Pulmonary artery endothelial cell (primary cell): ENCODE measurements around the gene MGAT2. TPM values are rescaled to one million over a fixed set of nuclear protein-coding genes. Genes with fewer than 3 reads are reported as not detected.
"Not testable (repeated sequence)": the region's sequence is repeated elsewhere in the genome, so short reads cannot be mapped to it uniquely, and the experiment has no call there.

Experiments used
- DNase-seq: peaks from one replicate; pipeline ENCODE4 v3.0.0-alpha.2; 2011; ENCODE audit warnings: low read depth, low spot score
- total RNA-seq: library from RNA; depleted of rRNA; stranded (reverse); fragments of >200 nt; gene quantifications from 2 replicates; pipeline ENCODE4 v1.2.3, GENCODE V29; 2014

The MGAT2 gene
- total RNA-seq, 1 donor from 2014 or later = 105 TPM

DNA sequence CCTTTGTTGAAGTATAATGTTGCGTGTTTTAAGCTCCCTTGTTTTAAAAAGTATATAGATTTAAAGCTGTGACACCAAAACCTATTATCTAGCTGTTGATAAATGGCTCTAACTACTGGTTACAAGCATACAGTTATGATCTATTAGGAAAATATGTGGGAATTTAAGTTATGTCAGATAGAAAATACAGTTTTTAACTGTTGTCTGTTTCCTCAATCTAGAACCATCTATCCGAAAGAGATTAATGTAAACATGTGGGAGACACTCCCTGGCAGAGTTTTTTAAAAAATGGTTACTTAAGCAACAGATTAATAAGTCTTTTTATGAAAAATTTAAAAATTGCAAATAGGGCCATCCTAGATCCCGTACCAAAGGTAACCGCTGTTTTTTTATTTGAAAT lies 8.3 kb upstream of the MGAT2 start:
- DNase-seq = no peak

DNA sequence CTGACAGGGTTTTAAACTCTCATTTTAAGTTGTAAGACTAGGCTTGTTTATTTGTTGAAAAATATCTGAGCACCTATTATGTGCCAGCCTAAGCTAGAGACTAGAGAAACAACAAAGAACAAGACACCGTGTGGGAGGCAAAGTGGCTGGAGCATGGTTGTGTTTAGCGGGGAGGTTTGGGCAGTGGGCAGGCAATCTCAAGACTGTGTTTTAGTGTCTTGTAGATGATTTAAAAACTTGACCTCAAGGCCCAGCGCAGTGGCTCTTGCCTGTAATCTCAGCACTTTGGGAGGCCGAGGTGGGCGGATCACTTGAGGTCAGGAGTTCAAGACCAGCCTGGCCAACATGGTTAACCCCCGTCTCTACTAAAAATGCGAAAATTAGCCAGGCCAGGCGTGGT lies 7.9 kb upstream of the MGAT2 start:
- DNase-seq = no peak

DNA sequence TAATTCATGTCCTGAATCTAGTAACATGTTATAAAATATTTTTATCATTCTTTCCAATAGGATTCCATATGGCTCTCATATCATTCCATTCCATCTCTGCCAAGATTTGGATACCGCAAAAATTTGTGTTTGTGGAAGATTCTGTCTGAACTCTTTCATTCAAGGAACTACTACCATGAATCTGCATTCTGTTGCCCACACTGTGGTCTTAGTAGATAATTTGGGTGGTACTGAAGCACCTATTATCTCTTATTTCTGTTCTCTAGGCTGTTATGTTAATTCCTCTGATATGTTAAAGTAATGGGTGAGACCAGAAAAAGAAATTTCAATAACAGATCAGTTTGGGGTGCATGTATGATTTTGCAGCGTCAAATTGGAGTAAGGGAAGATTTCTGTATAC lies 6.4 kb upstream of the MGAT2 start:
- no peak for DNase-seq

DNA sequence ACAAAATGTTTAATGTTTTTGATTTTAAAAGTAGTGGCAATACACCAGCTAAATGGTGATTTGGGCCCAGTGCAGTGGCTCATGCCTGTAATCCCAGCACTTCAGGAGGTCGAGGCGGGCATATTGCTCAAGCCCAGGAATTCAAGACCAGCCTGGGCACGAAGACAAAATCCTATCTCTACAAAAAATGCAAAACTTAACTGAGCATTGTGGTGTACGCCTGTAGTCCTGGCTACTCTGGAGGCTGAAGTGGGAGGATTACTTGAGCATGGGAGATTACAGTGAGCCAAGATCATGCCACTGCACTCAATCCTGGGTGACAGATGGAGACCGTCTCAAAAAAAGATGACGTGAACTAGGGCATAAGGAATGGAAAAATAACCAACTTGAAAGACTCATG lies 4.8 kb upstream of the MGAT2 start:
- DNase-seq = no peak

DNA sequence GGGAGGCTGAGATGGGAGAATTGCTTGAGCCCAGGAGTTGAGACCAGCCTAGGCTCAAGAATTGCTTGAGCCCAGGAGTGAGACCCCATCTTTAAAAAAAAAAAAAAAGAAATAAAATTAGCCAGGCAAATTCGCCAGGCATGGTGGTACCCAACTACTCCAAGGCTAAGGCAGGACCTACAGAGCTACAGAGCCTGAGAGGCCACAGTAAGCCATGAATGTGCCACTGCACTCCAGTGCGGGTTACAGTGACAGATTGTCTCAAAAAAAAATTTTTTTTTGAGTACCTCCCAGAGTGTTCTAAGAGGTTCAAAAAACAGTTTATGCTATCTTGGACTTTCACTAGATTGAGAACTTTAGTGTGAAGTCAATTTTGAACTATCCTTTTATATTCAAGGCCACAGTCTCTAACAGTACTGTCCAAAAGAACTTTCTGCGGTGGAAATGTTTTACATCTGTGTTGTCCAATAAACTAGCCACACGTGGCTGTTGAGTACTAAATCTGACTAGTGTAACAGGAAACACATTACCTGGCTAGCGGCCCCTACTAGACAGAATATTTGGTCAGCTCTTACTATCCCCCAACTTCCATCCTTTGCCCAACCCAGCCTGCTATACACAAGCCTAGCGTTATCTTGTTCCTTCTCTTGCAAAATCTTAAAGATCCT lies 2.6 kb upstream of the MGAT2 start:
- DNase-seq = no peak

DNA sequence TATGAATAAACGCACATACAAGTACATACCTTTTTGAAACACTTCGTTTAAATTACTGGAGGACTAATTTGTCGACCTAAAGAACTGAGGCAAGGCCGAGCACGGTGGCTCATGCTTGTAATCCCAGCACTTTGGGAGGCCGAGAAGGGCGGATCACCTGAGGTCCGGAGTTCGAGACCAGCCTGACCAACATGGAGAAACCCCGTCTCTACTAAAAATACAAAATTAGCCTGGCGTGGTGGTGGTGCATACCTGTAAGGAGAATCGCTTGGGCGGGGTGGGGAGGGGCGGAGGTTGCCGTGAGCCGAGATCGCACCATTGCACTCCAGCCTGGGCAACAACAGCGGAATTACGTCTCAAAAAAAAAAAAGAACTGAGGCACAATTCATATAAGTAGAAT lies 1.3 kb upstream of the MGAT2 start:
- DNase-seq = not testable (repeated sequence)

DNA sequence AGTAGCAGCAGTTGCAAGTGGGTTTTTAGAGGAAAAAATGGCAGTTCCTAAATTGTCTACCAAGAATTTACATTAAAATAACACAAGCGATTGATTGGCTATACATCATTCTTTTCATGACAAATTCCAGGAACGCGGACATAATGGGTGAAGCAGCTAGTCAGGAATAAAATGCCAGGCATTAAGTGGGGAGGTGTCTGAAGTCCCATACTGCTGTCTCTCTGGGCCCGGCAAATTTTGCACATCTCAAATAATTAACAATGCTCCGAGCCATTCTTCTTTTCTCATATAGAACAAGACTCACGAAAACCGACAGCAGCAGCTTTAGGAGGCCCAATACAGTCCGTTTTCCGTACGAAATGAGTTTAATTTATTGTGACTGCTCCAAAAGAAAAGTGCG lies 869 bp upstream of the MGAT2 start:
- DNase-seq = no peak

DNA sequence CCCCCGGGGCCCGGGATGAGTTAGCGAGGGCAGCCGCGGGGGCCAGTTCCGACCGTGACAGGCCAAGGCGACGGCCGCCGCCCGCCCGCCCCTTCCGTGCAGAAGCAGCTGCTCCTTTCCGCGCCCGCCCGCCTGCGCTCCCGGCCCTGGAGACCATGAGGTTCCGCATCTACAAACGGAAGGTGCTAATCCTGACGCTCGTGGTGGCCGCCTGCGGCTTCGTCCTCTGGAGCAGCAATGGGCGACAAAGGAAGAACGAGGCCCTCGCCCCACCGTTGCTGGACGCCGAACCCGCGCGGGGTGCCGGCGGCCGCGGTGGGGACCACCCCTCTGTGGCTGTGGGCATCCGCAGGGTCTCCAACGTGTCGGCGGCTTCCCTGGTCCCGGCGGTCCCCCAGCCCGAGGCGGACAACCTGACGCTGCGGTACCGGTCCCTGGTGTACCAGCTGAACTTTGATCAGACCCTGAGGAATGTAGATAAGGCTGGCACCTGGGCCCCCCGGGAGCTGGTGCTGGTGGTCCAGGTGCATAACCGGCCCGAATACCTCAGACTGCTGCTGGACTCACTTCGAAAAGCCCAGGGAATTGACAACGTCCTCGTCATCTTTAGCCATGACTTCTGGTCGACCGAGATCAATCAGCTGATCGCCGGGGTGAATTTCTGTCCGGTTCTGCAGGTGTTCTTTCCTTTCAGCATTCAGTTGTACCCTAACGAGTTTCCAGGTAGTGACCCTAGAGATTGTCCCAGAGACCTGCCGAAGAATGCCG lies 699 bp downstream of the MGAT2 start:
- peak; percentile 26 for DNase-seq

DNA sequence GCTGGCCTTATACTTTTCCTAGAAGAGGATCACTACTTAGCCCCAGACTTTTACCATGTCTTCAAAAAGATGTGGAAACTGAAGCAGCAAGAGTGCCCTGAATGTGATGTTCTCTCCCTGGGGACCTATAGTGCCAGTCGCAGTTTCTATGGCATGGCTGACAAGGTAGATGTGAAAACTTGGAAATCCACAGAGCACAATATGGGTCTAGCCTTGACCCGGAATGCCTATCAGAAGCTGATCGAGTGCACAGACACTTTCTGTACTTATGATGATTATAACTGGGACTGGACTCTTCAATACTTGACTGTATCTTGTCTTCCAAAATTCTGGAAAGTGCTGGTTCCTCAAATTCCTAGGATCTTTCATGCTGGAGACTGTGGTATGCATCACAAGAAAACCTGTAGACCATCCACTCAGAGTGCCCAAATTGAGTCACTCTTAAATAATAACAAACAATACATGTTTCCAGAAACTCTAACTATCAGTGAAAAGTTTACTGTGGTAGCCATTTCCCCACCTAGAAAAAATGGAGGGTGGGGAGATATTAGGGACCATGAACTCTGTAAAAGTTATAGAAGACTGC lies 1.5 kb downstream of the MGAT2 start:
- DNase-seq = no peak

DNA sequence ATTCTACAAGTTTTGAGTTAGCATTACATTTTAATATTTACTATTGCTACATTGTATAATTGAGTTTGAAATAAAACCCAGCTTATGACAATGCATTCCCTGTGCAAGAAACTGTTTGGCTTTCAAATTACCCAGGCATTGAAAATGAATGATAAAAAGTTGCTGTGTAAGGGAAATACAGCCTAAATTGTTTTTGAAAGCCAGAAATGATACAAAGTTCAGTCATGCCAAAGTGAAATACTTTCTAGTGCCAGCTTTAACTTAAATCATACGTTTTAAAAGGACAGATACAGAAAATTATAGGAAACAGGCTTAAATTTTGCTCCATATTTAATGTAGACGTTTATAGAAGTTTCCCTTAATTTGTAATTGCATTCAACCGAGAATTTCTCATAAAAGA lies 2.8 kb downstream of the MGAT2 start:
- no peak for DNase-seq

DNA sequence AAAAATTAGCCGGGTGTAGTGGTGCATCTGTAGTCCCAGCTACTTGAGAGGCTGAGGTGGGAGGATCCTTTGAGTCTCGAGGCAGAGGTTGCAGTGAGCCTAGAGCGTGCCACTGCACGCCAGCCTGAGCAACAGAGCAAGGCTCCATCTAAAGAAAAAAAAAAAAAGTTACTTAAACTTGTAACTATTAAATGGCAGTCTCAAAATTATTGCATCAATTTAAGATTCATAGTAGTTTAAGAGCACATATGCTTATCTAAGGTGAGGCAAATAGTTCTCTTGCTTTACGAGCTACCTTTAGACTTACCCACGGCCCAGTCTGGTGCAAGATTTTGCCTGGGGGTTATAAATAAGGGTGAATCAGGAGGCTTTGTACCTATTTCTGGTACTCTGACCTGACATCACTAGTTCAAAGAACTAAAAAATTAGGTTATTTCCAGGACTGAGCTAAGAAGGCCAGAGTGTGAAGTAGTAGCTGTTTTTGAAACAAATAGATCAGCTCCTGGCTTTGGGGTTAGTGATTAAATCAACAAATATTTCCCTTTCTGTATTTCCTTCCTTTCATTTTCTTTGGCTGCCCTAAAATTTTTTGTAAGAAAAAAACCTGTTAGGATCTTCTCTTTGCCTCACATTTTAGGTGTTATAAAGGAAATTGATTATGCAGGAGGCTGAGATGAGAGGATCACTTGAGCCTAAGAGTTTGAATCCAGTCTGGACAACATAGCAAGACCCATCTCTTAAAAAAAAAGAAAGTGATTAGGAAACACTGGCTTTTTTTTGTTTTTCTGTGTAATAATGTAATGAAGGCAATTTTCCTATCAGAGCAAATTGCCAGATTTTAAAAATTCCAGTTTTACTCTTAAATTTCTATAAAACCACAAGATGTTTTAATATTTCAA lies 3.6 kb downstream of the MGAT2 start:
- DNase-seq = peak; percentile 5

DNA sequence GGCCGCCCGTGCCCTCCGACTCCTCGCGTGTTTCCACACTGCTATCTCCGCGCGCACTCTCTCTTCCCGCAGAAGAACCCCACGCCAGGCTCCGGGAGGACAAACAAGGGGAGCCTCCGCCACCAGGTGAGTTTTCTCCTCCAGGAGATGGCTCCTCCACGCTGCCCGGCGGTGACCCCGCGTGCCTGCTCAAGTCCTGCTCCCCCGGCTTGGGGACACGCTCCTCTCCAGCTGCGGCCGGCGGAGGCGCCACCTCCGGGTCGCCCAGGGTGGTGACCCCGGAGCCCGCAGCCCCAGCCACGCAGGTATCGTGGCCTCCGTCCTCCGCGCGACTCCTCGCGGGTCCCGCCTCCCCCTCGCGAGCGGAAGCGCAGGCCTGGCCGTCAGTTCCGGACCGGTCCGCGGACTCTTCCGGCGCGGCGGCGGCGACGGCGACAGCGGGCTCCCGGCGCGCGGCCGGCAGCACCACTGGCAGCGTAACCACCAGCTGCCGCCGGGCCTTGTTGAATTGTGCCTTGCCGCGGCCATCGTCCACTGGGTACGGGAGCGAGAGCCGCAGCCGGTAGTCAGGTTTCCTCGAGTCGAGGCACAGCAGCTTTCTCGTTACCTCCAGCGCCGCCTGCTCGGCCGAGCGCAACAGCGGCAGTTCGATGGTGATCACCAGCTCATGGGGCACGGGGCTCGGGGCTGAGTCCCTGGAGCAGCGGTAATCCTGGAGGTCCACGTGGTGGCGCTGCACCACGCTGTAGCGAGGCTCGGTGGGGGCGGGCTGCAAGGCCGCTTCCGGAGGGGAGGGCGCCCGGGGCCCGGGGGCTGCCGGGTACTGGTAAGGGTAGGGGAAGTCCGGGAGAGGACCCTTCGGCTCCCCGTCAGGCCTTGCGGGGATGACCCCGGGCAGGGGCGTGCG lies 13.3 kb downstream of the MGAT2 start:
- peak; percentile 89 for DNase-seq

DNA sequence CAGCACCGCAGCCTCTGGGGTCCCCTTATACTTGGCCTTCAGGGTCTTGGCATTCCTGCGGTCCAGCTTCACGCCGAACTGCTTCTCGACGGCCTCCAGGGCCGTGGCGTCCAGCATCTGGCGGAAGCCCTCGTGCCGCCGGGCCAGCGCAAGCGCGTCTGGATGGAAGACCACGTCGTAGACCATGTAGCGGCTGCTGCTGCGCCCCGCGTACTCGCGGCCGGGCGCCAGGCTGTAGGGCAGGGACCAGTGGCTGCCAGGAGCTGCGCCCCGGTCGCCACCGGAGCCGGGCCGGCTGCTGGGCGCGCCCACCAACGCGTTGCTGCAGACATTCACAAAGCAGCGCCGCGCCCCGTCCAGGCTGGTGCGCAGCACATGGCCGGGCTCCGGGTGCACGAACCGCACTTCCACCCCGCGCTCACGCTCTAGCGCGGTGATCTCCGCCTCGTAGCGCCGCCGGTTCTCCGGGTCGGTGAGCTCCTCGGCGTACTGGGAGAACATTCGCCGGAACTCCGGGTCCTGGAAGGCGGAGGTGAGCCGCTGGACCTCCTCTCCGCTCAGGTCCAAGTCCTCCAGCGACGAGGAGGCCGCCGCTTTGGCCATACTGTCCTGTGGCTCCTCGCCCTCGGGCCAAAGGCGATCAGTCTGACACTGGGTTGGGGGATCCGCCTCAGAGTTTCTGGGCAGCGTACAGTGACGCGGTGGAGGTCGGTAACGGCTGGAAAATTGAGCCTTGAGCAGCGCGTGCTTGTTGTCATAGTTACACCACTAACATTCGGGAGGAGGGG lies 14.1 kb downstream of the MGAT2 start, which contains the start of gene DNAAF2:
DNAAF2 (minus strand) TSS at position 698 of the 788 bp plus-strand sequence; CDS start at position 603, 95 bp downstream.
- peak; percentile 17 for DNase-seq

DNA sequence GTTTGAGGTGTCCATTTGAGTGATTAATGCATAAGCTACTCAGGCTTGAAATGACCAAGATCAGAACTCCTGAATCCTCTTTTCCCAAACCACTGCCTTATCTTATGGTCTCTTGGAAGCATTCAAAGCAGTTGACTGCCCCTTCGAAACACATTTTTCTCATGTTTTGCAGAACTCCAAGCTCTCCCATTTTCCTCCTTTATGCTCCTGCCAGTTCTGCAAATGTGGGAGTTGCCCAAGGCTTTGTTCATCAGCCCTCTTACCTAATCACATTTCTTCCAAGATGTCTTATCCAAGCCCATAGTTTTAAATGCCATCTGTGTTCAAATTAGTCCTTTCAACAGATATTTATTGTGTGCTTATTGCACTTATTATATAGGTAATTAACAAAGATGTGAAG lies 16.3 kb downstream of the MGAT2 start:
- no peak for DNase-seq

DNA sequence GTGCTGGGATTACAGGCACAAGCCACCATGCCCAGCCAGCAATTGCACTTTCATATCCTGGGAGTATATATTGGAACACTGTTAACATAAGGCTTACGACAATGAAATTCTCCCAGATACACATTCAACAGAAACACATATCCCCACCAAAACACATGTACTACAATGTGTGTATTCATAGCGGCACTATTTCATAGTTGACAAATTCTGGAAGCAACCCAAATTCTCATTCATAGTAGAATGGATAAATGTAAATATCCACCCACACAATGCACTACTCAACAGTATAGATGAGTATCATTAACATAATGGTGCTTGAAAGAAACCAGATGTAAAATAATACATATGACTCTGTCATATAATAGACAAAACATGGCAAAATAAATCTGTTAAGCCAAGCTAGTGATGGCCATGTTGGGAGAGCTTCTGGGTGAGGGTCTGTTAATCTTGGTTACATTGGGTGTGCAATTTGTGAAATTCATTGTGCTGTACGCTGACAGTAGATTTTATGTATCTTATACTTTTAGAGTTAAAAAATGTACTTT lies 17.0 kb downstream of the MGAT2 start:
- DNase-seq = no peak

DNA sequence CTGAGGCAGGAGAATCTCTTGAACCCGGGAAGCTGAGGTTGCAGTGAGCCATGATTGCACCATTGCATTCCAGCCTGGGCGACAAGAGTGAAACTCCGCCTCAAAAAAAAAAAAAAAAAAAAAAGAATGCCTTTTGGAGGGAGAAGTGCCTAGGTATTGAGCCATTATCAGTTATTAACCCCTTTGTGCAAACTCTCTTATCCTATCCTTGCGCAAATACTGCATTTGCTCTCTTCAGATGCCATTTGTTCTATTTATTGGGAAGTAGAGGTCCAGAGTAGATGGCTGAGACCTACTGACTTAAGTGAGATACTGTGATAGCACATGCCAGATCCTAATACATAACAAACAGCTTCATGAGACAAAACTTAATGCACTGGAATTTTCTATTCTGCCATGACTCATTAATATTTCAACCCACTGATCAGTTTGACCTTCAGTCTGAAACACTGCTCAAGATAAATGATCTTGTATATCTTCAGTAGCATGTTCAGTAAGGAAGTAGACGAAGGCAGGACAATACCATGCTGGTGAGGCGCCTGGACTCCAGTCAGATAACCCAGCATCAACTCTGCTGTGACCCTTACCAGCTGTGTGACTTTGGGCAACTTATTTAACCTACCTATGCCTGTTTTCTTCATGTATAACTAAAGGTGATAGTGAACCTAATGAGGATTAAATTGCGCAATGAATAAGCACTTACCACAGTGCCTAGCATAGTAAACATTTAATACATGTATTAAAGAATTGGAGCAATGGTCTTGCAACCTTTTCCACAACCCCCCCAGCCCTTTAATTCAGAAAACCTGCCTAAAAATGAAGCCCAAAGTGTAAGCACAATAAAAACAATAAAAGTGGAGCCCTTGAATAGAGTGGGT lies 20.2 kb downstream of the MGAT2 start:
- no peak for DNase-seq

DNA sequence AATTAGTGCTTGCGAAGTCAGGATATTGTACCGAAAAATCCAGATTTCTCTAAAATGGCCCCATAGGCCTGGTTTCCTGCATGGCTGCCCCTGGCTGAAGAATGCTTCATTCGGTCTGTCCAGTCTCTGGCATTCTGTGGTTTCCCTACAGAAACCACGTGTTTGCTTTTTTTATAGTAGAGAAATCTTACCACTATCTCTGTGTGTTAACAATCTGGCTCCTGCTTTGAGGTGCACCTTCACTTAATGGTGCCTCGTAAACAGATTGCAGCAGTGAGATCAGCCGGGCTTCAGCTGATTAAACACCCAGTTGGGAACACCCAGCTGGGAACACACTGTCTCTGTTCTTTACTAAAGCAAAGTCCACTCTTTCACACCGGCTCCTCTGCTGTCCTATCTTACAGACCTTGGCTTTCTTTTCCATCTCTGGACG lies 21.1 kb downstream of the MGAT2 start:
- DNase-seq = no peak

DNA sequence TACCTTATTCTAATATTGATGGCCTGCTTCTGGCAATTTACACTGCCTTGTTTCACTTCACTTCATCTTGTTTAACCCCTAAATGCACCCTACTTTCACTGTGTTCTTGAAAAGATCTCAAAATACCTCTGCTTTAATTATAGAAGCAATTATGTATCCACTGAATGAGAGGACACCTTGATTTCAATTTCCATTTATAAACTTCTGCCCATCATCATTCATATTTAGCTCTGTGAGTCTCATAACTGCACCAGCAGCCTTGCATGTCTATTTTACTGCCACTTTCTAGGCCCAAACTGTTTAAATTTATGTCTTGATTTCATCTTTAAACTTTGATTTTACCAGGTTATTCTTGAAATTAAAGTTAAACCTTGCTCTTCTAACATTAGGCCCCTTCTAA lies 21.6 kb downstream of the MGAT2 start:
- DNase-seq = no peak
